HepG2 (cell line): ENCODE results near the gene GFY. TPM values are rescaled to one million over a fixed set of nuclear protein-coding genes. Genes with fewer than 3 reads are reported as not detected.

Experiments
- ATAC-seq: fragments of 200-7000 bp; cut with Tn5 transposase; 3 replicates; pipeline ENCODE4 v1.9.1; 2020; ENCODE audit warnings: mild to moderate bottlenecking, moderate library complexity
- BruUV-seq: library from RNA; stranded (reverse); fragments of 400-500 nt; replicated peaks from 2 replicates; lab custom pipeline; 2021; lab: Mats Ljungman, UMichigan
- CTCF ChIA-PET: fragments of 300-600 bp; formaldehyde crosslinking; extraction: SDS; loops from one replicate; lab custom pipeline; 2021; ENCODE audit warnings: low total read pairs, inconsistent platforms, low intra/inter-chr PET ratio; lab: Yijun Ruan, JAX
- POLR2A ChIA-PET: fragments of 350-600 bp; sonication (Branson Sonifier 250); formaldehyde crosslinking; loops from one replicate; lab custom pipeline; 2020; ENCODE audit warnings: antibody characterized with exemption, inconsistent platforms; lab: Yijun Ruan, JAX
- DNase-seq: peaks from one replicate; pipeline ENCODE4 v3.0.0-alpha.2; 2015; ENCODE audit warnings: low spot score
- FAIRE-seq: peaks from 3 replicates; lab custom pipeline; 2011; peaks lifted over from hg19 to GRCh38; lab: Jason Lieb, UNC
- H2AFZ ChIP-seq: one replicate; pipeline ENCODE4 v1.6.1; 2011; ENCODE audit warnings: low read length, inconsistent platforms
- H3K27ac ChIP-seq: fragments of 300-600 bp; 3 replicates; pipeline ENCODE4 v1.8.0; 2011; ENCODE audit warnings: mixed run types, mild to moderate bottlenecking, mixed read lengths, low read length, inconsistent platforms; ENCODE audit not compliant: insufficient read depth; ENCODE audit errors: extremely low read length
- H3K27me3 ChIP-seq, 2 experiments: fragments of 200-600 bp in 1 of 2; 2 replicates in 1 of 2; 3 replicates in 1 of 2; pipeline versions ENCODE4 v1.6.0 to v1.8.0; 2011; ENCODE audit warnings: low read length in 2 of 2, mild to moderate bottlenecking in 2 of 2, moderate library complexity in 2 of 2, inconsistent platforms in 1 of 2; ENCODE audit not compliant: insufficient read depth in 2 of 2, control insufficient read depth in 1 of 2
- H3K36me3 ChIP-seq, 2 experiments: fragments of 200-600 bp in 1 of 2; replicated peaks in 1 of 2; 2 replicates in 1 of 2; 3 replicates in 1 of 2; pipeline versions ENCODE4 v1.5.1 to v1.8.0; 2011; ENCODE audit warnings: low read length in 2 of 2, inconsistent platforms in 1 of 2; ENCODE audit not compliant: insufficient read depth in 2 of 2, control insufficient read depth in 1 of 2
- H3K4me1 ChIP-seq: 2 replicates; pipeline ENCODE4 v1.5.1; 2012; ENCODE audit warnings: low read length, inconsistent platforms; ENCODE audit not compliant: insufficient read depth
- H3K4me2 ChIP-seq: 2 replicates; pipeline ENCODE4 v1.6.0; 2011; ENCODE audit warnings: low read depth, low read length, inconsistent platforms
- H3K4me3 ChIP-seq, 3 experiments: fragments of 200-600 bp in 1 of 3; sonication (generic), shearing (Covaris generic) in 1 of 3; replicated peaks in 1 of 3; 2 replicates each; pipeline ENCODE4 v1.5.1; 2011 to 2016; ENCODE audit warnings: low read length in 3 of 3, inconsistent platforms in 2 of 3, low read depth in 2 of 3, mild to moderate bottlenecking in 2 of 3, control low read depth in 1 of 3, mixed read lengths in 1 of 3; ENCODE audit not compliant: insufficient read depth in 1 of 3
- H3K79me2 ChIP-seq: one replicate; pipeline ENCODE4 v1.6.1; 2011; ENCODE audit warnings: low read length, inconsistent platforms; ENCODE audit not compliant: insufficient read depth
- H3K9ac ChIP-seq: 2 replicates; pipeline ENCODE4 v1.6.0; 2011; ENCODE audit warnings: mild to moderate bottlenecking, low read depth, low read length, inconsistent platforms; ENCODE audit not compliant: insufficient read depth
- H3K9me3 ChIP-seq: 2 replicates; pipeline ENCODE4 v1.5.1; 2012; ENCODE audit warnings: mild to moderate bottlenecking, low read length
- H4K20me1 ChIP-seq: 2 replicates; pipeline ENCODE4 v1.6.0; 2011; ENCODE audit warnings: inconsistent platforms, mild to moderate bottlenecking, low read length, moderate library complexity; ENCODE audit not compliant: insufficient read depth
- ATF1 ChIP-seq: IDR thresholded peaks from 2 replicates; pipeline ENCODE4 v1.6.1; 2016; ENCODE audit warnings: mild to moderate bottlenecking, control low read depth
- BHLHE40 ChIP-seq: IDR thresholded peaks from 2 replicates; pipeline ENCODE4 v1.6.1; 2011; ENCODE audit warnings: low read length, improper control_type of control experiment
- ELK4 ChIP-seq: sonication (generic); formaldehyde crosslinking; IDR thresholded peaks from 2 replicates; pipeline ENCODE4 v1.9.0; 2021; ENCODE audit warnings: missing genetic modification reagents, borderline replicate concordance
- FOSL2 ChIP-seq: sonication (generic); formaldehyde crosslinking; IDR thresholded peaks from 2 replicates; pipeline ENCODE4 v1.4.0; 2020; ENCODE audit warnings: missing genetic modification reagents
- GLI4 ChIP-seq: sonication (generic); formaldehyde crosslinking; IDR thresholded peaks from 2 replicates; pipeline ENCODE4 v1.5.1; 2020; ENCODE audit warnings: missing genetic modification reagents, mild to moderate bottlenecking, moderate library complexity, borderline replicate concordance
- KLF11 ChIP-seq: IDR thresholded peaks from 2 replicates; pipeline ENCODE4 v1.6.1; 2016; ENCODE audit warnings: missing compliant biosample characterization
- NFRKB ChIP-seq: fragments of 450-650 bp; IDR thresholded peaks from 2 replicates; pipeline ENCODE4 v1.6.1; 2017
- RFX3 ChIP-seq: IDR thresholded peaks from 2 replicates; pipeline ENCODE4 v1.6.1; 2016; ENCODE audit warnings: missing biosample characterization, missing genetic modification reagents
- TSC22D2 ChIP-seq: sonication (generic); formaldehyde crosslinking; IDR thresholded peaks from 2 replicates; pipeline ENCODE4 v1.5.1; 2020; ENCODE audit warnings: missing genetic modification reagents, mild to moderate bottlenecking, borderline replicate concordance
- ZFY ChIP-seq: sonication (generic); formaldehyde crosslinking; IDR thresholded peaks from 2 replicates; pipeline ENCODE4 v1.4.0; 2020; ENCODE audit warnings: missing genetic modification reagents
- ZNF292 ChIP-seq: sonication (generic); formaldehyde crosslinking; IDR thresholded peaks from 2 replicates; pipeline ENCODE4 v1.8.1; 2022; ENCODE audit warnings: mild to moderate bottlenecking, low read depth, missing genetic modification reagents, borderline replicate concordance
- WGBS: methylation state at CpG from one replicate; pipeline ENCODE4 v1.1.6; 2017; ENCODE audit warnings: low lambda C conversion rate; 5-methylcytosine and 5-hydroxymethylcytosine counted together
- in situ Hi-C: cut with HindIII; loops from 2 replicates; pipeline ENCODE4 v1.10.0; 2017; ENCODE audit warnings: low pct_unique_long_range_greater_than_20kb; ENCODE audit not compliant: extremely low pct_ligation_motif_present
- intact Hi-C: fragments of 100-400 bp; cut with micrococcal nuclease; formaldehyde crosslinking; loops from one replicate; pipeline ENCODE4 v1.10.0; 2022; ENCODE audit not compliant: unreplicated experiment
- polyA plus RNA-seq, 8 experiments: library from polyadenylated mRNA; depleted of rRNA in 3 of 8; stranded (reverse) in 7 of 8; unstranded in 1 of 8; fragments of >200 nt; fragmentation: Illumina TruSeq in 4 of 8; extraction: Trizol in 4 of 8; gene quantifications; 2 replicates each; pipeline versions ENCODE4 v1.2.1 to v1.2.3, GENCODE V29; 2011 to 2016; ENCODE audit warnings: low read depth in 4 of 8, missing spikeins in 1 of 8, mixed read lengths in 1 of 8; ENCODE audit not compliant: insufficient read depth in 1 of 8
- total RNA-seq, 5 experiments: library from RNA; depleted of rRNA; stranded (reverse); fragments of >200 nt; fragmentation: Illumina TruSeq; extraction: Trizol; gene quantifications; 2 replicates each; pipeline ENCODE4 v1.2.3, GENCODE V29; 2016; ENCODE audit warnings: low read depth in 1 of 5
- TF ChIP-seq, protein P1 (sequence below): sonication (generic); formaldehyde crosslinking; IDR thresholded peaks from 2 replicates; pipeline ENCODE4 v1.8.1; 2022; ENCODE audit warnings: low read depth, mild to moderate bottlenecking, missing genetic modification reagents

The GFY gene
- total and polyA plus RNA-seq, 2 of the 13 experiments (the other 11 are each of a cell fraction or from before 2014, with no cell fraction given) = not detected

GRCh38 chr19:49391581-49392399, 33.4 kb upstream of the GFY start (continued):
- 0 out of 2 replicates have a peak, but pooled peaks have one; percentile 22 for TF ChIP-seq ZFY (CRISPR knock-in tag)
- TF ChIP-seq FOSL2 (CRISPR knock-in tag) = 0 out of 2 replicates have a peak, but pooled peaks have one; percentile 13

GRCh38 chr19:49393881-49394280, 31.3 kb upstream of the GFY start:
- Histone ChIP-seq H3K4me1 (0 out of 2 replicates have a peak, but pooled peaks cover 2% of the 10 kb centered on the region), H3K9ac (no peak overlapping the region), H3K4me2 (no peak overlapping the region), H3K27ac (no peak overlapping the region), H3K36me3 (no peaks in the 10 kb centered on the region), H3K4me3 (no peak overlapping the region), H3K9me3 (no peaks in the 10 kb centered on the region), H4K20me1 (no peaks in the 10 kb centered on the region)
- ATAC-seq (no peak), DNase-seq (no peak)
- no TSS peak for BruUV-seq
- in situ Hi-C loops = loop anchor here (5.0 kb wide), 1 partner anchor 33 kb away; the partner anchor contains the start of gene GFY
- 40% methylated on average over 5 of the region's 5 CpGs for WGBS
- POLR2A ChIA-PET = no interaction called here
- TF ChIP-seq, protein P1, sequence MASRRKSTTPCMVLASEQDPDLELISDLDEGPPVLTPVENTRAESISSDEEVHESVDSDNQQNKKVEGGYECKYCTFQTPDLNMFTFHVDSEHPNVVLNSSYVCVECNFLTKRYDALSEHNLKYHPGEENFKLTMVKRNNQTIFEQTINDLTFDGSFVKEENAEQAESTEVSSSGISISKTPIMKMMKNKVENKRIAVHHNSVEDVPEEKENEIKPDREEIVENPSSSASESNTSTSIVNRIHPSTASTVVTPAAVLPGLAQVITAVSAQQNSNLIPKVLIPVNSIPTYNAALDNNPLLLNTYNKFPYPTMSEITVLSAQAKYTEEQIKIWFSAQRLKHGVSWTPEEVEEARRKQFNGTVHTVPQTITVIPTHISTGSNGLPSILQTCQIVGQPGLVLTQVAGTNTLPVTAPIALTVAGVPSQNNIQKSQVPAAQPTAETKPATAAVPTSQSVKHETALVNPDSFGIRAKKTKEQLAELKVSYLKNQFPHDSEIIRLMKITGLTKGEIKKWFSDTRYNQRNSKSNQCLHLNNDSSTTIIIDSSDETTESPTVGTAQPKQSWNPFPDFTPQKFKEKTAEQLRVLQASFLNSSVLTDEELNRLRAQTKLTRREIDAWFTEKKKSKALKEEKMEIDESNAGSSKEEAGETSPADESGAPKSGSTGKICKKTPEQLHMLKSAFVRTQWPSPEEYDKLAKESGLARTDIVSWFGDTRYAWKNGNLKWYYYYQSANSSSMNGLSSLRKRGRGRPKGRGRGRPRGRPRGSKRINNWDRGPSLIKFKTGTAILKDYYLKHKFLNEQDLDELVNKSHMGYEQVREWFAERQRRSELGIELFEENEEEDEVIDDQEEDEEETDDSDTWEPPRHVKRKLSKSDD = no peak
- no peak for TF ChIP-seq ATF1 (CRISPR knock-in tag)
- TF ChIP-seq KLF11 = no peak
- TF ChIP-seq ELK4 (CRISPR knock-in tag) = no peak
- no peak for TF ChIP-seq GLI4 (CRISPR knock-in tag)
- TF ChIP-seq NFRKB = no peak
- no peak for TF ChIP-seq ZNF292 (CRISPR knock-in tag)
- no peak for TF ChIP-seq TSC22D2 (CRISPR knock-in tag)
- no peak for TF ChIP-seq RFX3 (CRISPR knock-in tag)
- TF ChIP-seq BHLHE40 = no peak
- TF ChIP-seq, all 625 proteins: peak for 0
- Histone ChIP-seq H3K79me2 (no peaks in the 10 kb centered on the region), H3K27me3 (peaks cover 7 to 53% of the 10 kb centered on the region in 2 experiments), H2AFZ (no peak overlapping the region)
- no peak for FAIRE-seq
- CTCF ChIA-PET = interaction anchor here (3.3 kb wide), 1 partner anchor 49 kb away, joined by 45 read pairs; no protein-coding TSS in a partner anchor
- intact Hi-C loops = loop anchor here (5.0 kb wide), 1 partner anchor 33 kb away; the partner anchor contains the start of gene GFY
